ENCODE results near the gene D2HGDH. TPM values are rescaled to one million over a fixed set of nuclear protein-coding genes. Genes with fewer than 3 reads are reported as not detected.

Gene D2HGDH
- total and polyA plus RNA-seq, 5 donors: 16.0 to 22.3 (median 16.9) TPM

DNA sequence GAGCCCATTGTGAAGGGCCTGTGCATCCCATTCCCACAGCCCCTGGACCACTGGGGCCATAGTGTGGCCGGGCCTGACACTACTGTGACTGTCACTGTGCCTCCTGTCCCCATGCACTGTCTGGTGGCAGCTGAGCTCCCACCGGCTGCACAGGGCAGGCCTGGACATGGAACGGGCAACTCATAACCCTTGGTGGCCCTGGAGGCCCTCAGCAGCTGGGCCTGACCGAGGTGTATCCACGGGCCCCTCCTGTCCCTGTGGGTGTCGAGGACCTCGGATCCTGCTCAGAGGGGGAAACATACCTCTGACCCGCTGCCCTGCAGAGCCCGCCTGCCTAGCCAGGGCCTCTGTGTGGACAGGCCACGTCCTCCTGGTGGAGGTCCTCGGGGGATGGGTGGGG is 34.4 kb downstream of the D2HGDH start:
- H3K27me3 ChIP-seq (ENCODE audit: control insufficient read depth, insufficient read depth): no peaks in the 10 kb centered on the region
- intact Hi-C loops (cut with DNase I): no loop called here
- H3K9me3 ChIP-seq (ENCODE audit: control insufficient read depth, low read length): no peaks in the 10 kb centered on the region
- no peak for DNase-seq
- no peak overlapping the region for H3K4me3 ChIP-seq (ENCODE audit: low read length)
- ATAC-seq: peak in 1 of 2 donors; percentile 20
- 91% methylated on average over 11 of the region's 11 CpGs for WGBS
- H3K4me1 ChIP-seq (ENCODE audit: control insufficient read depth, insufficient read depth, low read length): no peaks in the 10 kb centered on the region
- H3K27ac ChIP-seq (ENCODE audit: low read length): no peak overlapping the region

- DNase-seq (no peak), ATAC-seq (no peak)
- Histone ChIP-seq H3K4me3 (ENCODE audit: low read length) (no peak overlapping the region), H3K9me3 (ENCODE audit: control insufficient read depth, low read length) (no peaks in the 10 kb centered on the region), H3K27ac (ENCODE audit: low read length) (no peak overlapping the region), H3K27me3 (ENCODE audit: control insufficient read depth, insufficient read depth) (no peaks in the 10 kb centered on the region), H3K4me1 (ENCODE audit: control insufficient read depth, insufficient read depth, low read length) (no peaks in the 10 kb centered on the region)
- WGBS: 87% methylated on average over 13 of the region's 13 CpGs
- intact Hi-C loops (cut with DNase I): no loop called here
Observed at GRCh38 chr2:241769819-241770184, 35.4 kb downstream of the D2HGDH start.

GRCh38 chr2:241770185-241770935 is 35.9 kb downstream of the D2HGDH start:
- Histone ChIP-seq H3K27ac (ENCODE audit: low read length) (no peak overlapping the region), H3K9me3 (ENCODE audit: control insufficient read depth, low read length) (no peaks in the 10 kb centered on the region), H3K4me1 (ENCODE audit: control insufficient read depth, insufficient read depth, low read length) (no peaks in the 10 kb centered on the region), H3K4me3 (ENCODE audit: low read length) (no peak overlapping the region), H3K27me3 (ENCODE audit: control insufficient read depth, insufficient read depth) (no peaks in the 10 kb centered on the region)
- 57% methylated on average over 27 of the region's 27 CpGs for WGBS
- intact Hi-C loops (cut with DNase I): no loop called here
- ATAC-seq (peak in 1 of 2 donors; percentile 4), DNase-seq (peak in 1 of 3 donors; percentile 59)

DNA sequence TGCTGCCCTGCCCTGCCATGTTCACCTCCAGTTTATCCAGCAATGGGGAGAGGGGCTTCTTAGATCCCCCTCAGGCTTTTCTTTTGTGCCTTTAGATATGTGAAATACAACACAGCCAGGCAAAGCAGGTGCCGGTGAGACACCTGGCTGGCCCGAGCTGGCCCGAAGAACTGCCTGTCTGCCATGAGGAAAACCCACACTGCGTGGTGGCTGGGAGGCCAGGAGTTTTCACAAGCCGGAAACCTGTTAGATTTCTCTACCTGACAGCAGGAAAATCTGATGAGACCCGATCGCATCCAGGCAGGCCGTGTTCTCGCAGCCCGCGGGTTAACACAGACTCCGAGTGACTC is 36.5 kb downstream of the D2HGDH start:
- ATAC-seq (no peak), DNase-seq (no peak)
- intact Hi-C loops (cut with DNase I): no loop called here
- no peaks in the 10 kb centered on the region for H3K9me3 ChIP-seq (ENCODE audit: control insufficient read depth, low read length)
- WGBS: 91% methylated on average over 12 of the region's 12 CpGs
- H3K4me3 ChIP-seq (ENCODE audit: low read length): no peak overlapping the region
- H3K27ac ChIP-seq (ENCODE audit: low read length): no peak overlapping the region
- no peaks in the 10 kb centered on the region for H3K27me3 ChIP-seq (ENCODE audit: control insufficient read depth, insufficient read depth)
- H3K4me1 ChIP-seq (ENCODE audit: control insufficient read depth, insufficient read depth, low read length): no peaks in the 10 kb centered on the region

GRCh38 chr2:241771286-241772062 is 37.0 kb downstream of the D2HGDH start:
- no peaks in the 10 kb centered on the region for H3K27me3 ChIP-seq (ENCODE audit: control insufficient read depth, insufficient read depth)
- DNase-seq: peak; percentile 61 to 87 (median 79)
- ATAC-seq: peak; percentile 31 to 51
- intact Hi-C loops (cut with DNase I): no loop called here
- H3K9me3 ChIP-seq (ENCODE audit: control insufficient read depth, low read length): no peaks in the 10 kb centered on the region
- no peak overlapping the region for H3K4me3 ChIP-seq (ENCODE audit: low read length)
- H3K4me1 ChIP-seq (ENCODE audit: control insufficient read depth, insufficient read depth, low read length): no peaks in the 10 kb centered on the region
- H3K27ac ChIP-seq (ENCODE audit: low read length): no peak overlapping the region
- 57% methylated on average over 38 of the region's 38 CpGs for WGBS

GRCh38 chr2:241772063-241772499 is 37.7 kb downstream of the D2HGDH start:
- Histone ChIP-seq H3K27ac (ENCODE audit: low read length) (no peak overlapping the region), H3K9me3 (ENCODE audit: control insufficient read depth, low read length) (no peaks in the 10 kb centered on the region), H3K4me3 (ENCODE audit: low read length) (no peak overlapping the region), H3K27me3 (ENCODE audit: control insufficient read depth, insufficient read depth) (no peaks in the 10 kb centered on the region), H3K4me1 (ENCODE audit: control insufficient read depth, insufficient read depth, low read length) (no peaks in the 10 kb centered on the region)
- ATAC-seq: no peak
- intact Hi-C loops (cut with DNase I): no loop called here
- DNase-seq: peak in 1 of 3 donors; percentile 12
- 49% methylated on average over 9 of the region's 9 CpGs for WGBS

DNA sequence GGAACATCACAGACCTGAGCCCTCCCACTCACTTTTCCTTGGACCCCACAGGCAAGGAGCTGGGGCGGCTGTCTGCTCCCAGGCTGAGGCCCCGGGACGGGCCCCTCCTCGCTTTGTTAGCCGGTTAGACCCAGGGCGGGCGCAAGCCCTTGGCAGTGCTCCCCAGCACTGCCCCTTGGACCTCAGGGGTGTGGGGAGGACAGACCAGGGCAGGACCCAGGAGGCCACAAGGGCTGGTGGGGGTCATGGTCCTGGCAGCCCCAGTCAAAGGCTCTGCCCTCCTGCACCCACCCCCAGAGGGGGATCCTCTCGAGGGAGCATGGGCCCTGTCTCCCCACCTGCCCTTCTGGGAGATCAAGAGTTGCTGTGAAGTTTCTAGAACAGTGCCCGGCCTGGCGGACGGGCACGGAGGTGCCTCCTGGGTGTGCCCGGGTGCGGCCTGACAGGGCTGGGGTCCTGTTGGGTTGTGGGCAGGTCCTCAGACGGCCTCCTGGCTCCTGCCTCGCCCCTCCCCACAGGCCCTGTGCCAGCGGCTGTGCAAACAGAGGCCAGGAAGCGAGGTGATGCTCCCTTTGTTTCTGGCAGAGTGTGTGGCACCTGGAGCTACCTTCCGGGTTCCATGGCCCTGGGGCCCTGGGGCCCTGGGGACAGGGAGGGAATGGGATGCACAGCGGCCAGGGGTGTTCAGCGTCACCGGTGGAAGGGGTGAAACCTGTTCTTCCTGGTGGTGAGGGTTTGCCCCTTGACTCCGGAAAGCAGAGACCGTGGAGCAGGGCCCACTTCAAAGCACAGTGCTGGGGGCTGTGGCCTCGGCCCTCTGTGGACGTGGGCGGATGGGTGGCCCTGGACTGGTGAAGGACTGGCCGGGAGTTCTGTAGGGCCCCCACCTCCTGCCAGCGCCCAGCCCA is 39.3 kb downstream of the D2HGDH start:
- Histone ChIP-seq H3K27ac (ENCODE audit: low read length) (no peak overlapping the region), H3K27me3 (ENCODE audit: control insufficient read depth, insufficient read depth) (no peaks in the 10 kb centered on the region), H3K9me3 (ENCODE audit: control insufficient read depth, low read length) (no peaks in the 10 kb centered on the region), H3K4me1 (ENCODE audit: control insufficient read depth, insufficient read depth, low read length) (no peaks in the 10 kb centered on the region), H3K4me3 (ENCODE audit: low read length) (no peak overlapping the region)
- intact Hi-C loops (cut with DNase I): no loop called here
- 76% methylated on average over 29 of the region's 29 CpGs for WGBS
- no peak for ATAC-seq
- DNase-seq: peak in 2 of 3 donors; percentile 38 to 49

DNA sequence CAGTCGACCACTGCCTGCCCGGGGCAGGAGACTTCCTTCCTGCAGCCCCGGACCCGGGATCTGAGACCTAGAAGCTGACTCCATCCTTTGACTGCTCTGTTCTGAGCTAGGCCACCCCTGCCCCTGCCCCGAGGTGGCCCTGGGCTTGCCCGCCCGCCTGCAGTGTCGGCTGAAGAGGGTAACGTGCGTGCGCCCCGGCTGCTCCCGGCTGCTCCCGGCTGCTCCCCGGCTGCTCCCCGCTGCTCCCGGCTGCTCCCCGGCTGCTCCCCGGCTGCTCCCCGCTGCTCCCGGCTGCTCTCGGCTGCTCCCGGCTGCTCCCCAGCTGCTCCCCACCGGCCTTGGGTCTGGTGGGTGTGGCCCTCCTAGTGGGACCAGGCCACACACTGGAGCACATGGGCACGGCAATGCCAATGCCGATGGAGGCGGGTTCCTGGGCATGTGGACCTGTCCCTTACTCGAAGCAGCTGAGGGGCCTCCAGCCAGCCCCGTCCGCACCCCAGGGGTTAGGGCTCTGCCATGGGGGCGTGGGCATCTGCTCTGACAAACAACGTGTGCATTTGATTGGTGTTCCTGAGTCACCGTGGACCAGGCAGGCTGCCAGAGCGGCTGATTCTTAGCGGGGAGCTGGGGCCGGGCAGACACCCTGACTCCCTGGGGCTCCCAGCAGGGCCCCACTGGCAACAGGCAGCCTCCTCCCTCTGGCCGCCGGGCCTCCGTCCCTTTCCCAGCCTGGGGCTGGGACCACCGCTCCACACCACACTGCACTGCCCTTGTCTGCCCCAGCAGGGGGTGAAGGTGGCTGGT is 40.2 kb downstream of the D2HGDH start:
- no peak overlapping the region for H3K4me3 ChIP-seq (ENCODE audit: low read length)
- H3K4me1 ChIP-seq (ENCODE audit: control insufficient read depth, insufficient read depth, low read length): no peaks in the 10 kb centered on the region
- DNase-seq: peak in 2 of 3 donors; percentile 60
- WGBS: 62% methylated on average over 40 of the region's 40 CpGs
- no peaks in the 10 kb centered on the region for H3K27me3 ChIP-seq (ENCODE audit: control insufficient read depth, insufficient read depth)
- ATAC-seq: no peak
- intact Hi-C loops (cut with DNase I): no loop called here
- H3K9me3 ChIP-seq (ENCODE audit: control insufficient read depth, low read length): no peaks in the 10 kb centered on the region
- H3K27ac ChIP-seq (ENCODE audit: low read length): no peak overlapping the region

DNA sequence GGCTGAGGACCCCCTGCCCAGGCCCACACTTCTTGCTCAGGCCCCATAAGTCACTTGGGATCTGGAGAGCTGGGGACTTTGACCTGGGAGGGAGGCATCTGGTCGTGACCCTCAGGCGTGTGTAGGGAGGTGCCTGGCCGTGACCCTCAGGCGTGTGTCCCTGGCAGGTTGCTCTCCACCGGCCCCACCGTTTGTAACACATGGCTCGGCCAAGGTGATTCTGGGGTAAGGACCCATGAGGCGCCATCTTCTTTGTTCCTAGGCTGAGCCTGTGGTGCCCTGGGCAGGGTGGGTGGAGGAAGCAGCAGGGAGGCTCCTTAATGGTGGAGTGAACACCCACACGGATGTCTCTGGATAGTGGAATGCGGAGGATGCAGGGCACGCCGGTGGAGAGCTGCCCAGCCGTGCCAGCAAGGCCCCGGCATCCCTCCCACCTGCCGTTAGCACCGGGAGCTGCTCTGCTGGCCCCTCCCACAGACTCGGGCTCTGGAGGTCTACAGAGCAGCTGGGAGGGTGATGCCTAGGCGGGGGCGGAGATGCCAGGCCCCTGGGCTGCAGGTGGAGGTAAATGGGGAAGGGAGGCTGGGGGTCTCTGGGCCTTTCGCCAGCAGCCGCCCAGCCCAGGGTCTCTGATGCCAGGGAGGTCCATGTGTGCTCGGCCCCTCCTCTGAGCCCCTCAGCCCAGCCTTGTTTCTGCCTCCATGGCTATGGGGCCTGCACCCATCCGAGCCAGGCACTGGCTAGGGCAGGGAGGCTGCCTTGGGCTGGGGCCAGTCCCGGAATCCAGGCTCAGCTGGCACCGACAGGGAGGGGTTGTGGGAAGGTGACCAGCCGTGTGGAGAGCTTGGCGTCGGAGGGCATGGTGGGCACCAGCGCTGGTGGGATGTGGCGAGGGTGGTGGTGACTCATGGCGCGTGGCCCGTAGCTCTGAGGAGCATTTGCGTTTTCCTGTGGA is 41.1 kb downstream of the D2HGDH start:
- DNase-seq (peak in 2 of 3 donors; percentile 45 to 48), ATAC-seq (no peak)
- no peaks in the 10 kb centered on the region for H3K4me1 ChIP-seq (ENCODE audit: control insufficient read depth, insufficient read depth, low read length)
- H3K4me3 ChIP-seq (ENCODE audit: low read length): no peak overlapping the region
- H3K9me3 ChIP-seq (ENCODE audit: control insufficient read depth, low read length): no peaks in the 10 kb centered on the region
- no peak overlapping the region for H3K27ac ChIP-seq (ENCODE audit: low read length)
- 65% methylated on average over 34 of the region's 34 CpGs for WGBS
- H3K27me3 ChIP-seq (ENCODE audit: control insufficient read depth, insufficient read depth): no peaks in the 10 kb centered on the region
- intact Hi-C loops (cut with DNase I): no loop called here

Measured in right cardiac atrium (tissue), 5 donors.